Smooth muscle cell (in vitro differentiated cells): ENCODE results near the gene CA10. TPM values are rescaled to one million over a fixed set of nuclear protein-coding genes. Genes with fewer than 3 reads are reported as not detected.

Experiments used
- DNase-seq: peaks from one replicate; lab custom pipeline; 2025; ENCODE audit not compliant: unreplicated experiment; lab: John Stamatoyannopoulos, UW
- H2AFZ ChIP-seq: fragments of 200-600 bp; sonication (generic); 2 replicates; pipeline ENCODE4 v1.6.0; 2016; ENCODE audit warnings: antibody characterized with exemption, low read depth, mild to moderate bottlenecking
- H3F3A ChIP-seq: fragments of 200-600 bp; sonication (generic); 2 replicates; pipeline ENCODE4 v1.6.0; 2017; ENCODE audit warnings: antibody characterized with exemption, low read depth
- H3K27ac ChIP-seq: fragments of 200-600 bp; sonication (generic); 2 replicates; pipeline ENCODE4 v1.5.1; 2016; ENCODE audit warnings: low read depth, mild to moderate bottlenecking
- H3K27me3 ChIP-seq: fragments of 200-600 bp; sonication (generic); 2 replicates; pipeline ENCODE4 v1.6.1; 2016; ENCODE audit warnings: low read depth, mild to moderate bottlenecking
- H3K36me3 ChIP-seq: fragments of 200-600 bp; sonication (generic); 2 replicates; pipeline ENCODE4 v1.5.1; 2016; ENCODE audit warnings: low read depth
- H3K4me1 ChIP-seq: fragments of 200-600 bp; sonication (generic); 2 replicates; pipeline ENCODE4 v1.5.1; 2016; ENCODE audit warnings: low read depth
- H3K4me2 ChIP-seq: fragments of 200-600 bp; sonication (generic); 2 replicates; pipeline ENCODE4 v1.6.0; 2016; ENCODE audit warnings: mild to moderate bottlenecking
- H3K4me3 ChIP-seq: fragments of 200-600 bp; sonication (generic); 2 replicates; pipeline ENCODE4 v1.5.1; 2016; ENCODE audit warnings: mild to moderate bottlenecking
- H3K79me2 ChIP-seq: fragments of 200-600 bp; sonication (generic); 2 replicates; pipeline ENCODE4 v1.6.0; 2016; ENCODE audit warnings: low read depth, mild to moderate bottlenecking
- H3K9ac ChIP-seq: fragments of 200-600 bp; sonication (generic); 2 replicates; pipeline ENCODE4 v1.6.0; 2016; ENCODE audit warnings: low read depth
- H3K9me3 ChIP-seq: fragments of 200-600 bp; sonication (generic); replicated peaks from 2 replicates; pipeline ENCODE4 v1.5.1; 2016; ENCODE audit warnings: low read depth
- H4K20me1 ChIP-seq: fragments of 200-600 bp; sonication (generic); 2 replicates; pipeline ENCODE4 v1.6.0; 2016; ENCODE audit warnings: low read depth
- CTCF ChIP-seq: fragments of 200-600 bp; sonication (generic); IDR thresholded peaks from 2 replicates; pipeline ENCODE4 v1.5.1; 2017; ENCODE audit warnings: borderline replicate concordance, mild to moderate bottlenecking, antibody characterized with exemption; ENCODE audit not compliant: insufficient read depth, poor library complexity, severe bottlenecking
- WGBS: methylation state at CpG from one replicate; pipeline ENCODE4 v1.1.7; 2016; ENCODE audit warnings: low lambda C conversion rate; 5-methylcytosine and 5-hydroxymethylcytosine counted together
- polyA plus RNA-seq: library from polyadenylated mRNA; unstranded; fragments of >200 nt; fragmentation: Nextera tagmentation; extraction: Ambion mirVana; gene quantifications from 2 replicates; pipeline ENCODE4 v1.2.1, GENCODE V29; 2016
- total RNA-seq: library from RNA; depleted of rRNA; stranded (reverse); fragments of >200 nt; gene quantifications from 2 replicates; pipeline ENCODE4 v1.2.3, GENCODE V29; 2014

Gene CA10
- total and polyA plus RNA-seq, 2 experiments from 2014 or later, result 0.54 TPM; not detected in 1

GRCh38 chr17:51908841-51909537, 249.5 kb downstream of the CA10 start:
- Histone ChIP-seq H3K27me3 (peaks cover 3% of the 10 kb centered on the region), H3K36me3 (no peaks in the 10 kb centered on the region), H3F3A (no peaks in the 10 kb centered on the region), H4K20me1 (no peaks in the 10 kb centered on the region), H2AFZ (no peak overlapping the region), H3K79me2 (no peaks in the 10 kb centered on the region), H3K4me3 (no peak overlapping the region), H3K4me2 (no peak overlapping the region), H3K4me1 (no peaks in the 10 kb centered on the region), H3K9me3 (no peaks in the 10 kb centered on the region), H3K27ac (no peak overlapping the region), H3K9ac (no peak overlapping the region)
- WGBS, result 87% methylated on average over 7 of the region's 7 CpGs
- TF ChIP-seq CTCF, result no peak
- no peak for DNase-seq

- no peak overlapping the region for H3K27ac ChIP-seq
- H3K9ac ChIP-seq, result no peak overlapping the region
- H3K36me3 ChIP-seq, result no peaks in the 10 kb centered on the region
- no peaks in the 10 kb centered on the region for H4K20me1 ChIP-seq
- no peak overlapping the region for H3K4me3 ChIP-seq
- H3K4me1 ChIP-seq, result no peaks in the 10 kb centered on the region
- DNase-seq, result no peak
- H3F3A ChIP-seq, result no peaks in the 10 kb centered on the region
- WGBS, result 74% methylated on average over 2 of the region's 2 CpGs
- TF ChIP-seq CTCF, result no peak
- H3K9me3 ChIP-seq, result no peaks in the 10 kb centered on the region
- peaks cover 3% of the 10 kb centered on the region for H3K27me3 ChIP-seq
- no peak overlapping the region for H3K4me2 ChIP-seq
- no peak overlapping the region for H2AFZ ChIP-seq
- no peaks in the 10 kb centered on the region for H3K79me2 ChIP-seq
These were observed 251.5 kb downstream of the CA10 start for GRCh38 chr17:51907041-51907440.

- Histone ChIP-seq H3K9ac (no peak overlapping the region), H3K27ac (no peak overlapping the region), H3K36me3 (no peaks in the 10 kb centered on the region), H3K4me2 (no peak overlapping the region), H3K4me1 (no peaks in the 10 kb centered on the region), H3K79me2 (no peaks in the 10 kb centered on the region), H3K9me3 (no peaks in the 10 kb centered on the region), H3K27me3 (peaks cover 3% of the 10 kb centered on the region), H2AFZ (no peak overlapping the region), H4K20me1 (no peaks in the 10 kb centered on the region), H3K4me3 (no peak overlapping the region), H3F3A (no peaks in the 10 kb centered on the region)
- 94% methylated on average over 3 of the region's 3 CpGs for WGBS
- TF ChIP-seq CTCF, result no peak
- no peak for DNase-seq
These were observed 254.1 kb downstream of the CA10 start for GRCh38 chr17:51904379-51904778.

- H3K9me3 ChIP-seq, result no peaks in the 10 kb centered on the region
- no peaks in the 10 kb centered on the region for H3K36me3 ChIP-seq
- H4K20me1 ChIP-seq, result no peaks in the 10 kb centered on the region
- H3K27me3 ChIP-seq, result peaks cover 2% of the 10 kb centered on the region
- no peak overlapping the region for H3K9ac ChIP-seq
- no peak for TF ChIP-seq CTCF
- no peak overlapping the region for H3K4me2 ChIP-seq
- no peaks in the 10 kb centered on the region for H3F3A ChIP-seq
- 43% methylated on average over 1 of the region's 1 CpG for WGBS
- no peaks in the 10 kb centered on the region for H3K79me2 ChIP-seq
- no peak overlapping the region for H2AFZ ChIP-seq
- no peak overlapping the region for H3K27ac ChIP-seq
- DNase-seq, result no peak
- no peak overlapping the region for H3K4me3 ChIP-seq
- H3K4me1 ChIP-seq, result no peaks in the 10 kb centered on the region
These were observed 257.3 kb downstream of the CA10 start for GRCh38 chr17:51901242-51901641.
